Activated CD4-positive, alpha-beta T cell treated with anti-CD3 and anti-CD28 coated beads for 48 hours (primary cell): ENCODE measurements around the gene GUCY1A2.
"Not testable (repeated sequence)": the region's sequence is repeated elsewhere in the genome, so short reads cannot be mapped to it uniquely, and the experiment has no call there.

Experiments used
- DNase-seq: peaks from one replicate; pipeline ENCODE4 v3.0.0-alpha.2; 2020

Gene GUCY1A2

GRCh38 chr11:107018219-107018901 is at the start of gene GUCY1A2:
Gene GUCY1A2 (minus strand): TSS chr11:107018476. CDS start chr11:107018055, 421 bp downstream.
- no peak for DNase-seq

DNA sequence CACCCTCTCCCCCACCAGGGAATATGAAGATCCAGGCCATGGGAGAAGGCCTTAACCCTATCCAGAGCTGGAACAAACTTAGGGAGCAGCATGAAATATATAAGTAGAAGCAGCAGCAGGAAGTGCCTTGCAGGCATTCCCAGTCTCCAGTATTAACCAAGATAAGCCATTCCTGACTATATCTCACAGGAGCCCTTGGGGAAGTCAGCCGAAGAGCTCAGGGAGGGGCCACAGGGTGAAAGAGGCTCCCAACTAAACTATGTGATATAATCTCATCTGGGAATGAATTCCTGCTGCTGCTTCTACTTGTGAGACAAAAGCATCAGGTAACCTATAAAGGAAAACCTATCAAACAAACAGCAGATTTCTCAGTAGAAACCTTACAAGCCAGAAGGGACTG is 36.1 kb upstream of the GUCY1A2 start:
- DNase-seq: no peak

DNA sequence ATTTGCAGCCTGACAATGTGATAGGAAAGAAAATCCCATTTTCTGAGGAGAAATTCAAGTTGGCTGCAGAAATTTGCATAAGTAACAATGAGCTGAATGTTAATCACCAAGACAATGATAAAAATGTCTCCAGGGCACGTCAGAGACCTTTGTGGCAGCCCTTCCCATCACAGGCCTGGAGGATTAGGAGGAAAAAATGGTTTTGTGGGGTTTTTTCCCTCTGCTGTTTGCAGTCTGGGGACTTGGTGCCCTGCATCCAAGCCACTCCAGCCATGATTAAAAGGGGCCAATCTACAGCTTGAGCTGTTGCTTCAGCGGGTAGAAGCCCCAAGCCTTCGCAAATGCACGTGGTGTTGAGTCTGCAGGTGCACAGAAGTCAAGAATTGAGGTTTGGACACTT is 33.1 kb upstream of the GUCY1A2 start:
- DNase-seq: not testable (repeated sequence)

DNA sequence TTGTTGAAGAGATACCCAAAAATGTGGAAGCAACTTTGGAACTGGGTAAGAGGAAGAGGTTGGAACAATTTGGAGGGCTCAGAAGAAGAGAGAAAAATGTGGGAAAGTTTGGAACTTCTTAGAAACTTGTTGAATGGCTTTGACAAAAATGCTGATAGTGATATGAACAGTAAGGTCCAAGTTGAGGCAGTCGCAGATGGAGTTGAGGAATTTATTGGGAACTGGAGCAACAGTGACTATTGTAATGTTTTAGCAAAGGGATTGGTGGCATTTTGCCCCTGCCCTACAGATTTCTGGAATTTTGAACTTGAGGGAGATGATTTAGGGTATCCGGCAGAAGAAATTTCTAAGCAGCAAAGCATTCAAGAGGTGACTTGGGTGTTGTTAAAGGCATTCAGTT is 32.6 kb upstream of the GUCY1A2 start:
- not testable (repeated sequence) for DNase-seq

- DNase-seq: no peak
These were observed 31.8 kb upstream of the GUCY1A2 start for GRCh38 chr11:107050121-107050520.

DNA sequence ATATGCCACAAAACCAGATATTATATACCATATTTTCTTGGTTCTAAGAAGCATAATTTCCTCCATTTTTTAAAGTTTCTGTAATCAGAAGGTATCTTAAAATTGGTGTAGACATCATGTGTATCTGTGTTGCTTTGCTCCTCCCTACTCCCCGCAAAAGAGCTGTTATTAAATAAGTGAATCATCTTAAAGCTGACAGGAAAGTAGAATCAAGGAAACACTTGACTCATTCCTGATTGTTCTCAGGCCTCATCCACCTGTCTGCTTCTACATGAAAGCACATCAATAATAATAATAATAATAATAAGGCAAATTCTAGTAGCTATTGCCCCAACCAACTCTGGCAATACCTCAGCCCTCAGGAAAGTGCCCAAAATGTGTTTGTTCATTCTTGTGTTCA is 26.2 kb upstream of the GUCY1A2 start:
- DNase-seq: no peak

GRCh38 chr11:107043242-107044006 is 25.1 kb upstream of the GUCY1A2 start:
- no peak for DNase-seq

DNA sequence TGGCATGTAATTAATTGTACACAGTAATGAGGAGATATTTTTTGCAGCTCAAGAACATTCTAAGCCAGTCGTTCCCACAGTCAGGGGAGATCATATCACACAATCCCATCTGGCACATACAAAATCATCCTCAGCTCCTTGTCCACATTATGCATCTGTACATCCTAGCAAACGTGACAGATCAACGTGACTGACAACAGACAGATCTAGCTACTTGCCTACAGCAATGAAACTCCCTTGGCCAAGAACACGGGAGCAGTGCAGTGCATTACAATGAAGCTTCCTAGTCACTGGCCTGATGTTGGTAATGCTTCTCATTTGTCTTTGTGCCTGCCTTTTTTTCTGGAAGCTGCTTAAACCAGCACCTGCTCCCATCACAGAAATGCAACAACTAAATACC is 24.5 kb upstream of the GUCY1A2 start:
- DNase-seq: no peak

DNA sequence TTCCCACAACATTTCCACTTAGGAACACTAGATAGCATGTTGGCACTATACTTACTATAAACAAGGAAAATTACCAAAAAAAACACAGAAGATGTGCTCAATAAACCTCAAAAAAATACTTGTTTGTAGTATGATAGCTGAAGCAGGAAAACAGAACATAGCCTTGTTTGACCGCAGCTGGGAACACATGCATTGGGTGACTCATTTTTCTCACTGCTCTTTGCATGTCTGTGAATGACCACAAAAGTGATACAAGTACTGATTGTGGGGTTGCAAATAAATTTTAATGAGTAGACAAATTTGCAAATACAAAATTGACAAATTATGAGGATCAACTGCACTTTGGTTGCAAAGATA is 22.8 kb upstream of the GUCY1A2 start:
- DNase-seq: no peak

GRCh38 chr11:107040433-107041087 is 22.3 kb upstream of the GUCY1A2 start:
- no peak for DNase-seq

DNA sequence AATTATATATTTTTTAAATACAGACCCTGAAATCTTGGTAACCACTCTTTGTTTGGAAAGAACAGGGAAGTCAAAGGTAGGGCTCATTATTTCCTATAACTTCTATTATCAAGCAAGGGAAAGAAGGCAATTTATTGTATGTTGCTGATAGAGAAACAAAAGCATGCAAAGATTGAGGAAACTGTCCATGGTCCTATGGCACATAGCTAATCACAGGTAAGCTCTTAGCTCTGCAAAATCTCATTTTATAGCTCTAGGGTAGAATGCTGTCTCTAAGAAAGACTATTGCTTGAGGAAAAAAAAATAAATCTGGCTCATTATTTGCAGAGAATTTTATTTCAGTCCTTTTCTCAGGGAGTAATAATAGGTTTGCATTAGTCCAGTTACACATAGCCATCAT is 7.4 kb upstream of the GUCY1A2 start:
- no peak for DNase-seq

GRCh38 chr11:107020594-107020993 is 2.3 kb upstream of the GUCY1A2 start:
- DNase-seq: no peak

DNA sequence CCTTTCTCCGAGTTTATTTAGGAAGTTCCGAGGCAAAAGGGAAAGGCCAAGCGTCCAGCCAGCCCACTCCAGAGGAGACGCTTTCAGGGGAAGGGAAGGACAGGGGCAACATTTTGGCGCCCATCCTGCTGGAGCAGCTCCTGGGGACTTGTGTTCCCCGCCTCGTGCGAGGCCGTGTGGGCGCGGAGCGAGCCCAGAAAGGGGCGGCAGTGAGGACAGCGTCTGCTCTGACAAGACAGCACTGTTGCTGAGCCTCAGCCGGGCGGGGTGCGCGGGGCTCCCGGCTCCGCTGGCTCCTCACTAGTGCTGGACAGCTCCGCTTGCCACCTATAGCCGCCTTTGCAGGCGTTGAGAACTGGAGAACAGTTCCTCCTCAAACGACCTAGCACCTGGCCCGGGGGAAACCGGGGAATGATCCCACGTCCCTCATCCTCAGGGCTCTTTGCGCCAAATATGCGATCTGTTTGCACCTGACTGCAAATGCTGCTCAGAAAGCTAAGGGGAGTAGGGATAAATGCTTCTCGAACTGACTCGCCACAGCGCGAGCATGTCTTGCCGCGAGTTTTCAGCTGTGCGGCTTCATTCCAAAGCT is 722 bp upstream of the GUCY1A2 start:
- DNase-seq: peak; percentile 35

DNA sequence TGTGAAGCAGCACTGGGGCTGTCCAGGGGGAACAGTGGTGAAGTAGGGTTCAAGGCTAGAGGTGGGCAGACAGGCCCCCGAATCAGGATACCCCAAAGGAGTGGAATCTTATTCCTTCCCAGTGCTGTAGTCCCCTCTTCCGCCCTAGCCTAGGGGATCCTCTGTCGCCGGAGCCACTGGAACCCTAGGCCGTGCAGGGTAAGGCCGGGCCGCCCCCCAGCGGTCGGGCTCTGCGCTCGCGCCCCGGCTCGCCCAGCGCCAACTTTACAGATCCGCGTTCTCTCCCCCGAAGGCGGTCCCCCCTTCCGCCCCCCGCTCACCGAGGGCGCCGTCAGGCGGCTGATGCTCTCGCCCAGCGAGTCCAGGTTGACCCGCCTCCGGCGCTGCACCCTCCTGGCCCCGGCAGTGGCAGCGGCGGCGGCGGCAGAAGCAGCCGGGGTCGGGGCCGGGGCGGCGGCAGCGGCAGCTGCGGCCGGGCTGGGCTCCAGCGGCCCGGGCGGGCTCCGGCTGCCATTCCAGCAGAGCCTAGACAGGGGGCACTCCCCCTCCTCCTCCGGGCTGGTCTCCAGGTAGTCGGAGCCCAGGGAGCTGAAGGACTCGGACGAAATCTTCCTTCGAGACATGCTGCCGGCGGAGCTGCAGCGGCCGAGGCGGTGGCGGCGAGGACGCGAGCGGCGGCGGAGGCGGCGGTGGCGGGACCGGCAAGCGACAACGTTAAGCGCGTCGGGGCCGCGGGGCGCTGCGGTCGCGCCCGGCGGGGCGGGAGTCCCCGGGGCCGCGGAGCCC is 650 bp downstream of the GUCY1A2 start:
- DNase-seq: peak; percentile 24

- DNase-seq: no peak
These were observed 1.2 kb downstream of the GUCY1A2 start for GRCh38 chr11:107017104-107017432.

DNA sequence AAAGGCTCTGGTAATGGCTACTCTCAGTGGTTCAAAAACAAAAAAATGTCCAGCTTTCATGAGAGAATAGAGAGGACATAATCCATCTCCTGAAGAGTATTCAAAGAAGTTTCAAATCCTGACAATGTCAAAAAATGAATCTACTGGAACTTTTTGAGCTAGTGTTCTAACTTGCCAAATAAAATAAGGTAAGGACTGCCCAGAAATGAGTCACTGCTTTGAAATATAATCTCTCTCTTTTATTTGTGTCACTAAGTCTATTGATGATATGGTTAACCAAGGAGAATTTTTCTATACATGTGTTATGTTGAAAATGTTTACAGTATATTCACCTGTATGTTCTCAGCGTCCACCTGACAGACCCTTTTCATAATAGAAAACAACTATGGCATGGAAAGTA is 3.4 kb downstream of the GUCY1A2 start:
- no peak for DNase-seq

GRCh38 chr11:107011977-107012376 is 6.3 kb downstream of the GUCY1A2 start:
- no peak for DNase-seq

DNA sequence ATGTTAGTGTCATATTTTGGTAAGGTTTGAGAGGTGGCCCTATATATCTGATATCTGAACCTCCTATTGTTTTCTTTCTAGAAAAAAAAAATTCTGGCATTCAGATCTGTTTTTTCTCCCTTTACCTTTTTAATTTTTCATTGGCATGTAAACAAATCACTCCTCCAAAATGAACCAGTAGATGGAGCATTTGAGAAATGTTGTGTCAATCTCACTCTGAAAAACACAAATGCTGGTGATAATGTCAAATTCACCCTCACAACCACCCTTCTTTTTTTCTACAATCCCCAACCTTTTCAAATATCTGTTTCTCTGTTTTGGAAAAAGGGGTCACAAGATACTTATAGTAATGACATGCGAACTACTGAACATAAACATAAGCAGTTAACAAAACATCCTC is 9.1 kb downstream of the GUCY1A2 start:
- no peak for DNase-seq

GRCh38 chr11:107006076-107006833 is 12.0 kb downstream of the GUCY1A2 start:
- DNase-seq: no peak

- no peak for DNase-seq
These were observed 19.1 kb downstream of the GUCY1A2 start for GRCh38 chr11:106999196-106999595.

DNA sequence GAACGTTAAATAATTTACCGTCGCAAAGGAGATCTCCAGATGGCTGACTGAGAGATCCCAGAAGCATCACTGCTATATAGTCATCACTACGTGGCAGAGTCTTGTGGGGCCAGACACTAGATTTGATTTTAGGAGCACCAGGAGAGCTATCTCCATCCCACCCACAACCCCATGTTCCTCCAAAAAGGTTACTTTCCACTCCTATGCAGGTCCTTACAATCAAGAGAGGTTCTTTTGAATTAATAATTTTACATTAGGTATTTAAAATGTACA is 19.4 kb downstream of the GUCY1A2 start:
- DNase-seq: no peak

DNA sequence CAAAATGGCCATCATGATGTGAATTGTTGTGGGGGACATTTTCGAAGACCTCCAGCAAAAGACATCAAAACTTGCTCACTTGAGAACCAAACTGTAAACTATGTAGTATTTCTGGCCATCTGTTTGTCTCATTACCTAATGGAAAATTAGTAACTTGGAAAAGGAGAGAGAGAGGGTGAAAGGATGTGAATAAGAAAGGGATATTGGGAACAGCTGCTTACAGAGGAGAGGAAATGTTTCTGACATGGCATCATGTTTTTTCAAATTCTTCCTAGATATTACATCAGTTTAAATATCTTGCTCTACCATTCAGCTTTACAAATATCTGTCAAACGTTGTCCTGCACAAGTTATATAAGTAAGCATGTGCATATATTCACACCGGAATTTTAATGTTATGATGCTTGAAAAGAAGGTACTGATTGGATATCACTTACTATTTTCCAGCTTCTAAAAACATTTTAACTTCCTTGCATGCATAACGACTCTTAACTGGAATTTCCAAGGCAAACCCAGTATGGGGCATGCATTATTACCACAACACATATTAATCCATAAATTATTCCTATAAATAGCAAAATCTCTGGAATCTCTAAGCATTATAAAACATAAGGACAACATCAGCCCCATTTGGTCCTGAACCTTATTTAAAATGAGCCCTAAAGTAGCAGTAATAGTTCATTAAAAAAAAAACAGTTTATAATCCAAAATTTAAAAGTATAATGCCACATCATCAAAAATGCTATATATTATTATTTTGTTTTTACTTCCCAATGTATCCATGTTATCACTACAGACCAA is 20.0 kb downstream of the GUCY1A2 start:
- DNase-seq: no peak
